OCI-LY1 (cell line): ENCODE results near the gene AK4.

Experiments used
- H2AFZ ChIP-seq: fragments of 200-600 bp; sonication (generic), shearing (Covaris generic); 2 replicates; pipeline ENCODE4 v1.6.0; 2014; ENCODE audit warnings: antibody characterized with exemption, mild to moderate bottlenecking, low read length
- H3F3A ChIP-seq: fragments of 200-600 bp; sonication (generic), shearing (Covaris generic); 2 replicates; pipeline ENCODE4 v1.6.0; 2014; ENCODE audit warnings: mild to moderate bottlenecking, antibody characterized with exemption, low read length, moderate library complexity; ENCODE audit not compliant: insufficient read depth
- H3K27ac ChIP-seq: fragments of 200-600 bp; sonication (generic); 2 replicates; pipeline ENCODE4 v1.5.1; 2014; ENCODE audit warnings: low read length, mixed run types, mild to moderate bottlenecking, low read depth; ENCODE audit not compliant: poor library complexity, severe bottlenecking
- H3K27me3 ChIP-seq: fragments of 200-600 bp; sonication (generic); 2 replicates; pipeline ENCODE4 v1.6.0; 2014; ENCODE audit warnings: antibody characterized with exemption, mild to moderate bottlenecking, low read length, moderate library complexity; ENCODE audit not compliant: insufficient read depth
- H3K36me3 ChIP-seq: fragments of 200-600 bp; sonication (generic); 2 replicates; pipeline ENCODE4 v1.6.1; 2014; ENCODE audit warnings: mild to moderate bottlenecking, antibody characterized with exemption, low read length, moderate library complexity, mixed read lengths; ENCODE audit not compliant: insufficient read depth
- H3K4me1 ChIP-seq: fragments of 200-600 bp; sonication (generic); 2 replicates; pipeline ENCODE4 v1.5.1; 2014; ENCODE audit warnings: mild to moderate bottlenecking, low read length, moderate library complexity; ENCODE audit not compliant: insufficient read depth, severe bottlenecking
- H3K4me2 ChIP-seq: fragments of 200-600 bp; sonication (generic), shearing (Covaris generic); 2 replicates; pipeline ENCODE4 v1.6.1; 2014; ENCODE audit warnings: low read length
- H3K4me3 ChIP-seq: fragments of 200-600 bp; sonication (generic); 2 replicates; pipeline ENCODE4 v1.5.1; 2014; ENCODE audit warnings: low read length, low read depth, mild to moderate bottlenecking, mixed read lengths; ENCODE audit not compliant: poor library complexity, severe bottlenecking
- H3K79me2 ChIP-seq: fragments of 200-600 bp; shearing (Covaris generic); 2 replicates; pipeline ENCODE4 v1.6.1; 2016; ENCODE audit warnings: mixed run types, low read length, mixed read lengths; ENCODE audit not compliant: insufficient read depth
- H3K9ac ChIP-seq: fragments of 200-600 bp; sonication (generic), shearing (Covaris generic); 2 replicates; pipeline ENCODE4 v1.6.1; 2014; ENCODE audit warnings: mild to moderate bottlenecking, low read length, mixed read lengths
- H3K9me2 ChIP-seq: fragments of 200-600 bp; sonication (generic), shearing (Covaris generic); 2 replicates; pipeline ENCODE4 v1.6.1; 2014; ENCODE audit warnings: low read depth, mild to moderate bottlenecking, low read length, mixed read lengths
- H3K9me3 ChIP-seq: fragments of 200-600 bp; shearing (Covaris generic); 2 replicates; pipeline ENCODE4 v1.6.1; 2014; ENCODE audit warnings: low read length, mixed read lengths
- H4K20me1 ChIP-seq: fragments of 200-600 bp; sonication (generic), shearing (Covaris generic); 2 replicates; pipeline ENCODE4 v1.6.0; 2016; ENCODE audit warnings: mild to moderate bottlenecking, low read length; ENCODE audit not compliant: insufficient read depth
- CTCF ChIP-seq: fragments of 200-600 bp; sonication (generic), shearing (Covaris generic); IDR thresholded peaks from 2 replicates; pipeline ENCODE4 v1.5.1; 2017; ENCODE audit warnings: mild to moderate bottlenecking, antibody characterized with exemption, low read length, moderate library complexity, mixed read lengths
- EZH2 ChIP-seq: fragments of 200-600 bp; sonication (generic), shearing (Covaris generic); IDR thresholded peaks from 2 replicates; pipeline ENCODE4 v1.8.0; 2017; ENCODE audit warnings: borderline replicate concordance, mixed run types, mild to moderate bottlenecking, antibody characterized with exemption, low read length, moderate library complexity, mixed read lengths

Gene AK4

DNA sequence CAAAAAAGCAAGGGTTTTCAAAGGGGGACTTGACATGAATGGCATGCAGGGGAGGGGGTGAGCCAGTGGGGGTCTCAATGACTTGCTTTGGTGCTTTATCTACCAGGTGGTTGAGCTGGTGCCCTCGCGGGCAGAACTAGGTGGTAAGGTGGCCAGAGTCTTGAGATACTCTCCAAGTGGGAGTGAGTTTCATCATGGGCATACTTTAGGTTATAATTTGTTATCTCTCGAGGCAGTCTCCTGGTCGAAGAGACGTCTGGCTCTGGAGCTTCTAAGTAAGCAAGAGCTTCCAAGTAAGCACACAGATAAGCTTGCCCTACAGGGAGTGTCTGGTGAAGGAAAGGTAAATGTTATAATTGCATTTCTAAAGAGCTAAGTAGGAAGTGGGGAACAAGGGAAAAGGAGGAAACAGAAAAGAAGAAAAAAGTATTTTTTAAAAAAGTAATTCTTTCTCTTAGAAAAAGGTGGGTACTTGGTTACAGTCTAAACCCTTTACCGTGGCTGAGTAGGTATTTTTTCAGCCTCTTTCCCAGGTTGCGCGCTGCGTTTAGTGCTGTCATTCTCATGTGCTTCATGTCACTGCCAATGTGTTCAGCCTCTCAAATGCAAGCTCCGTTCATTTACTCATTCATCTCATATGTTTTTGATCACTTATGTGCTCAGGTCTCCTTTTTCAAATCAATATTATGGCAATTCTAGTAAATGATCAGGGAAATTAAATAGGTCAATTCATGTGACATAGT, 129.8 kb downstream of the AK4 start:
- no peaks in the 10 kb centered on the region for H4K20me1 ChIP-seq

DNA sequence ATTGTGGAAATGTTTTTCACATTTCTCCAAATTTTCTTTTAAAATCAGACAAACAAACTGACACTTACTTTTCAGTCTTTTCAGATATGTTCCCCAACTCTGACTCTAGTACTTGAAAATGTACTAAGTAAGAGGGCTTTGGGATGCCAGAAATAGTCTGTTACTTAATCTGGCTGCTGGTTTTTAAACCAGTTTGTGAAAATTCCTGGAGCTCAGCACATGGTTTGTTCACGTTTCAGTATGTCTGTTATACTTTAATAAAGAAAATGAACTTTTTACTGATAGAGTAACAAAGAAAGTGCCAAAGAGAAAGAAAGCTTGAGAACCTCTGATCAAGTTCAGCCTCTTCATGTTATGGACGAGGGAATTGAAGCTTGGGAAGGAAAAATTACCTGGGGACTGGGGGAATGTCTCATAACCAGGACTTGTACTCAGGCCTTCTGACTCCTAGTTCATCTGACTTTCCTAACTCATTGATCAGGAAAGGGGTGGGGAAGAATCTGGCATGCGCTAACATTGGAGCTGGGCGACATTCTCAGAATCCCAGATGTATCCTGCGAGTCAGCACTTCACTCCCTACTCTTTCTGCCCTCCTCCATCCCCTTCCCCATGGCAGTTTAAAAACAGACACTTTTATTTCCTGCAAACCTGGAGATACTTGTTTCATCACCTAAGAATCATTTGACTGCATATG, 130.5 kb downstream of the AK4 start:
- Histone ChIP-seq H3K4me2 (no peak overlapping the region), H2AFZ (no peak overlapping the region), H3K27ac (no peak overlapping the region), H3K36me3 (no peaks in the 10 kb centered on the region), H3K79me2 (no peaks in the 10 kb centered on the region), H3K9ac (no peak overlapping the region), H3K9me2 (no peaks in the 10 kb centered on the region), H3K4me1 (peaks cover 58% of the 10 kb centered on the region), H3K27me3 (no peaks in the 10 kb centered on the region), H3K9me3 (no peaks in the 10 kb centered on the region), H3F3A (no peaks in the 10 kb centered on the region), H3K4me3 (no peak overlapping the region), H4K20me1 (no peaks in the 10 kb centered on the region)
- no peak for TF ChIP-seq EZH2
- TF ChIP-seq CTCF = no peak

More for the DNA sequence above, 129.8 kb downstream of the AK4 start:
- no peaks in the 10 kb centered on the region for H3F3A ChIP-seq
- H3K9ac ChIP-seq = no peak overlapping the region
- no peaks in the 10 kb centered on the region for H3K36me3 ChIP-seq
- H3K4me2 ChIP-seq = no peak overlapping the region
- no peak overlapping the region for H3K27ac ChIP-seq
- no peaks in the 10 kb centered on the region for H3K27me3 ChIP-seq
- TF ChIP-seq CTCF = no peak
- H3K79me2 ChIP-seq = no peaks in the 10 kb centered on the region
- no peaks in the 10 kb centered on the region for H3K9me2 ChIP-seq
- H3K4me3 ChIP-seq = no peak overlapping the region
- no peaks in the 10 kb centered on the region for H3K9me3 ChIP-seq
- peaks cover 58% of the 10 kb centered on the region for H3K4me1 ChIP-seq
- H2AFZ ChIP-seq = no peak overlapping the region

- Histone ChIP-seq H3K9me2 (no peaks in the 10 kb centered on the region), H2AFZ (no peak overlapping the region), H3K36me3 (no peaks in the 10 kb centered on the region), H3K9ac (no peak overlapping the region), H3K79me2 (no peaks in the 10 kb centered on the region), H3K27me3 (no peaks in the 10 kb centered on the region), H3K4me2 (no peak overlapping the region), H3K4me1 (peaks cover 58% of the 10 kb centered on the region), H3K27ac (no peak overlapping the region), H4K20me1 (no peaks in the 10 kb centered on the region), H3K9me3 (no peaks in the 10 kb centered on the region), H3K4me3 (no peak overlapping the region), H3F3A (no peaks in the 10 kb centered on the region)
- TF ChIP-seq EZH2 (no peak), CTCF (no peak)
These were observed 131.2 kb downstream of the AK4 start for GRCh38 chr1:65279070-65279779.
